OCI-LY1 (cell line): Measurements from ENCODE around the gene PRKCZ.

ENCODE experiments used
- EZH2 ChIP-seq: fragments of 200-600 bp; sonication (generic), shearing (Covaris generic); IDR thresholded peaks from 2 replicates; pipeline ENCODE4 v1.8.0; 2017; ENCODE audit warnings: borderline replicate concordance, mixed run types, mild to moderate bottlenecking, antibody characterized with exemption, low read length, moderate library complexity, mixed read lengths
- TF ChIP-seq, protein P1 (sequence below): fragments of 200-600 bp; sonication (generic), shearing (Covaris generic); IDR thresholded peaks from 2 replicates; pipeline ENCODE4 v1.5.1; 2017; ENCODE audit warnings: mild to moderate bottlenecking, antibody characterized with exemption, low read length, moderate library complexity, mixed read lengths

DNA sequence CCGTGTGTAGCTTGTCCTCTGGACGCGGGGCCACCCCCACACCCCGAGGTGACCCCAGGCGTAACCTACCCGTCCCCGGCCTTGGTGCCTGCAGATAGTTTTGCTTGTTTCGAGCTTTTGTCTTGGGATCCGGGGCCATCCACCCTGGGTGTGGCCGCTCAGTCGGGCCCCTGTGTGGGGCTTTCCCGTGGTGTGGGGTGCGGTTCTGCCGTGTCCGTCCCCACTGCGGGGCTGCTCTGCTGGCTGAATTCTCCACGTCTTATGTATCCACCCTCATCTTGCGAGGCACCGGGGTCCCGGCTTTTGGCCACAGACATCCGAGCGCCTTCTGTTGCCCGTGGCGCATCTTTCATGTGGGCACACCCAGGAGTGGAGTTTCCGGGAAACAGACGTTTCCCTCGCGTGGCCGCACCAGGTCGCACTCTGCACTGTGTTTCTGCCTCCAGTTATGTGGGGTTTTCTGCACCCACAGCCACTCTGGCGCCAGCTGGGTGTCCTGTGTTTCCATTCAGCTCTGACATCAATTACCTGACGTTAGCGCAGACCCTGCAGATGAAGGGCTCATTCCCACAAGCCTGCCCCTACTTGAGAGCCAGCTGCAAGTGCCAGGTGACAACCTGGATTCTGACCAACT lies 64.9 kb downstream of the PRKCZ start:
- TF ChIP-seq, protein P1, sequence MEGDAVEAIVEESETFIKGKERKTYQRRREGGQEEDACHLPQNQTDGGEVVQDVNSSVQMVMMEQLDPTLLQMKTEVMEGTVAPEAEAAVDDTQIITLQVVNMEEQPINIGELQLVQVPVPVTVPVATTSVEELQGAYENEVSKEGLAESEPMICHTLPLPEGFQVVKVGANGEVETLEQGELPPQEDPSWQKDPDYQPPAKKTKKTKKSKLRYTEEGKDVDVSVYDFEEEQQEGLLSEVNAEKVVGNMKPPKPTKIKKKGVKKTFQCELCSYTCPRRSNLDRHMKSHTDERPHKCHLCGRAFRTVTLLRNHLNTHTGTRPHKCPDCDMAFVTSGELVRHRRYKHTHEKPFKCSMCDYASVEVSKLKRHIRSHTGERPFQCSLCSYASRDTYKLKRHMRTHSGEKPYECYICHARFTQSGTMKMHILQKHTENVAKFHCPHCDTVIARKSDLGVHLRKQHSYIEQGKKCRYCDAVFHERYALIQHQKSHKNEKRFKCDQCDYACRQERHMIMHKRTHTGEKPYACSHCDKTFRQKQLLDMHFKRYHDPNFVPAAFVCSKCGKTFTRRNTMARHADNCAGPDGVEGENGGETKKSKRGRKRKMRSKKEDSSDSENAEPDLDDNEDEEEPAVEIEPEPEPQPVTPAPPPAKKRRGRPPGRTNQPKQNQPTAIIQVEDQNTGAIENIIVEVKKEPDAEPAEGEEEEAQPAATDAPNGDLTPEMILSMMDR, result no peak
- no peak for TF ChIP-seq EZH2
